Right lobe of liver (tissue), 4 donors: ENCODE measurements around the gene CTBP1.

Source experiments
- CTCF ChIP-seq, 4 donors: fragments of 200-600 bp in 3 of 4; fragments of 450-650 bp in 1 of 4; IDR thresholded peaks; one replicate each; pipeline versions ENCODE4 v1.5.1 to v1.8.0; 2016 to 2022; ENCODE audit warnings: antibody characterized with exemption in 4 of 4, mild to moderate bottlenecking in 2 of 4
- POLR2A ChIP-seq: fragments of 450-650 bp; IDR thresholded peaks from one replicate; pipeline ENCODE4 v1.6.1; 2017; ENCODE audit warnings: antibody characterized with exemption, mild to moderate bottlenecking
- donor health status: DM: no; HTN: no; CAD: no.
- donor health status: DM: no; HTN: no; CAD: no.
- donor health status: DM: no; HTN: yes; CAD: no.

GRCh38 chr4:1291091-1291490 lies 42.2 kb upstream of the CTBP1 start:
- no peak for TF ChIP-seq POLR2A
- no peak for TF ChIP-seq CTCF (IDR thresholded peaks at IDR 0.05)
